GM08714 (cell line): ENCODE results near the gene LRRC26.
"Not testable (repeated sequence)": the region's sequence is repeated elsewhere in the genome, so short reads cannot be mapped to it uniquely, and the experiment has no call there.

Source experiments
- H3K4me3 ChIP-seq: fragments of 200-500 bp; sonication (Bioruptor generic); 2 replicates; pipeline ENCODE4 v1.5.1; 2014; ENCODE audit warnings: mild to moderate bottlenecking, low read length, inconsistent platforms
- ZNF274 ChIP-seq: IDR thresholded peaks from 2 replicates; pipeline ENCODE4 v1.6.1; 2012; ENCODE audit warnings: mild to moderate bottlenecking, low read depth, low read length

LRRC26 gene

GRCh38 chr9:137127301-137128157 lies 42.3 kb downstream of the LRRC26 start:
- no peak for TF ChIP-seq ZNF274
- H3K4me3 ChIP-seq: peak overlapping the region; percentile 64; the same call in 1 of the 2 replicates

- H3K4me3 ChIP-seq: peak overlapping the region; percentile 64; the same call in 1 of the 2 replicates
- no peak for TF ChIP-seq ZNF274
These were observed 43.1 kb downstream of the LRRC26 start for GRCh38 chr9:137126786-137127185.

GRCh38 chr9:137123952-137124462 lies 45.8 kb downstream of the LRRC26 start:
- H3K4me3 ChIP-seq: not testable (repeated sequence)

- H3K4me3 ChIP-seq: peak overlapping the region; percentile 13; the same call in 1 of the 2 replicates
- no peak for TF ChIP-seq ZNF274
These were observed 46.4 kb downstream of the LRRC26 start for GRCh38 chr9:137123468-137123837.

DNA sequence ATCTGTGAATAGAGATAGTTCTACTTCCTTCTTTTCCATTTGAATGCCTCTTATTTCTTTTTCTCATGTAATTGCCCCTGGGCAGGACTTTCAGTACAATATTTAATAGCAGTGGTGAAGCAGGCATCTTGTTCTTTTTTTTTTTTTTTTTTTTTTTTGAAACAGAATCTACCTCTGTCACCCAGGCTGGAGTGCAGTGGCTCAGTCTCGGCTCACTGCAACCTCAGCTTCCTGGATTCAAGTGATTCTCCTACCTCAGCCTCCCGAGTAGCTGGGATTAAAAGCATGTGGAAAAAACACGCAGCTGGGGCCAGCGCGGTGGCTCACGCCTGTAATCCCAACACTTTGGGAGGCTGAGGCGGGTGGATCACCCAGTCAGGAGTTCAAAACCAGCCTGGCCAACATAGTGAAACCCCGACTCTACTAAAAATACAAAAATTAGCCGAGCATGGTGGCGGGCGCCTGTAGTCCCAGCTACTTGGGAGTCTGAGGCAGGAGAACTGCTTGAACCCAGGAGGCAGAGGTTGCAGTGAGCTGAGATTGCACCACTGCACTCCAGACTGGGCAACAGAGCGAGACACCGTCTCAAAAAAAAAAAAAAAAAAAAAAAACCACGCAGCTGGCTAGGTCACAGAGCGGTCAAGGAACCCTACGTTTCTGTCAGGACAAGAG lies 46.9 kb downstream of the LRRC26 start:
- H3K4me3 ChIP-seq: peak overlapping the region; percentile 13; the same call in 1 of the 2 replicates

GRCh38 chr9:137121927-137122795 lies 47.7 kb downstream of the LRRC26 start:
- H3K4me3 ChIP-seq: peak overlapping the region; percentile 33; the same call in 1 of the 2 replicates
